Eye (tissue), 1 donor: ENCODE data around the gene CDH11.

Experiments
- DNase-seq: peaks from one replicate; pipeline ENCODE4 v3.0.0-alpha.2; 2015

CDH11 gene

GRCh38 chr16:65021852-65022595 lies 99.8 kb downstream of the CDH11 start:
- DNase-seq = no peak

DNA sequence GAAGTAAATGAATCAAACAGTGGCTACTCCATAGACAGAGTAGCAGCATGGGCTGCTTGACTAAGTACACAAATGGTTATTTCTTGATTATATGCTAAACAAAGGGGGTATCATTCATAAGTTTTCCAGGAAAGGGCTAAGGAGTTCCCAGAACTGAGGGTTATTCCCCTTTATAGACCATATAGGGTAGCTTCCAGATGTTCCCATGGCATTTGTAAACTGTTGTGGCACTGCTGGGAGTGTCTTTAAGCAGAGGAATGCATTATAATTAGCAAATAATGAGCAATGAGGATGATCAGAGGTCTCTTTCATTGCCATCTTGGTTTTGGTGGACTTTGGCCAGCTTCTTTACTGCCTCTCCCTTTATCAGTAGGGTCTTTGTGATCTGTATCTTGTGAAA lies 105.1 kb downstream of the CDH11 start:
- no peak for DNase-seq

DNA sequence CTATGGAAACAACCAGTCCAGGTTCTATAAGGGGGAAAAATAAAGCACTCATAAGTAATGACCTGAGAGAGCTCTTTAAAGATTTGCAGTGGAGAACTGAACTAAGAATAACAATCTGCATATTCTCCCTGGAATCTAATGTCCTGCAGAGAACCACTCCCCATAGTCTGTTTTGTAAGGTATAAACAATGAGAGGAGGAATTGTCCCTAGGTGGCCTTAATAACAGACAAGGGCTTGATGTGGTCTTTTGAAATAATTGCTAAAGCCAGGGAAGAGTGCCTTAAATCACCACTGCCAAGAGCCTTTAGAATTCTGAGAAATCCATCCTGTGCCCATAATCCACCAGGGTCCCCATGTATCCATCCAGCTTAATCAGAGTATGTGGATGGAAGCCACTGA lies 106.3 kb downstream of the CDH11 start:
- no peak for DNase-seq

GRCh38 chr16:65012357-65012756 lies 109.5 kb downstream of the CDH11 start:
- DNase-seq = no peak

- no peak for DNase-seq
Measured at GRCh38 chr16:65010125-65010524, 111.7 kb downstream of the CDH11 start.

GRCh38 chr16:65005696-65006095 lies 116.2 kb downstream of the CDH11 start:
- DNase-seq = no peak

GRCh38 chr16:65004570-65004969 lies 117.3 kb downstream of the CDH11 start:
- DNase-seq = no peak

- no peak for DNase-seq
Measured at GRCh38 chr16:65003621-65004020, 118.2 kb downstream of the CDH11 start.

DNA sequence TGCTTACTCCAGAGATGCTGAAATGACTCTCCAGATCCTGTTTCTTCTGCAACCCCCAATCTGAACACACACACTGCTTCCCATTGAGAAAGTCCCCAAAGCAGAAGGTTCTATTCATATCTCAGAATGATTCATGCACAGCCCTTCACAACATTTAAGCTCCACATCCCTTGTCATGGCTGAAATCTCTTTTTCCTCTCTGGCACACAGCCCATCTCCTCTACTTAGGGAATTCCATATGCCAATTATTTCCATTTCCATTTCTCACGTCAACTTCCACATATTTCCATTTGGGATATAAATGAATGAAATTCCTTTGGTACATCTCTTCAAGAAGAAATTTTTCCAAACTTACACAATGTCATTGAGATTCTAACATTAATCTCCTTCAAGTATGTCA lies 119.6 kb downstream of the CDH11 start:
- DNase-seq = peak; percentile 68

DNA sequence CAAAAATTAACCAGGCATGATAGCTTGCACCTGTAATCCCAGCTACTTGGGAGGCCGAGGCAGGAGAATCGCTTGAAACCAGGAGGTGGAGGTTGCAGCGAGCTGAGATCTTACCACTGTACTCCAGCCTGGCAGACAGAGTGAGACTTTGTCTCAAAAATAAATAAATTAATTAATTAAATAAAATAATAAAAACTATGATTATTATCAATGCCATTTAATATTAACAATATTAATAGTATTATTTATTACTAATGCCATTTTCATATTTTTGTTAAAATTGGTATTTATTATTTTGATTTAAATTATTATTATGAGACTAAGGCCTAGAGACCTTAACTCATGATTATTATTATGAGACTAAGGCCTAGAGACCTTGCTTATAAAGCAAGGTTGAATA lies 121.2 kb downstream of the CDH11 start:
- no peak for DNase-seq

DNA sequence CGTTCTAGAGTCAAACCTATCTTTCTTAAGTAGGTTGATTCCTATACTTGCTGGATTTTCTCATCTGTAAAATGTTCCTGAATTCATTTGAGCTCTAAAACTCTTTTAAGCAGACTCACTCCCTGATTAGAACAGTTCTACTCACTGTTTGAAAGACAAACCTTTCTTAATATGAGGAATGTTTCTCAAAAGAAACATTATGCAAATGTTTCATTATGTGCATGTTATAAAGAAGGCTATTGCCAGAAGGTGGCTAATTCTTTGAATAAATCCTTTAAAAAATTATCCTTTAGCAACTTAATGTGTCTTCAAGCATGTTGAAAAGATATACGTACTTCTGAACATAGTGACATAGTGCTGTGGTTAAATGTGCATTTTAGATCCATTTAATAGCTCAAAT lies 124.1 kb downstream of the CDH11 start:
- DNase-seq = no peak

DNA sequence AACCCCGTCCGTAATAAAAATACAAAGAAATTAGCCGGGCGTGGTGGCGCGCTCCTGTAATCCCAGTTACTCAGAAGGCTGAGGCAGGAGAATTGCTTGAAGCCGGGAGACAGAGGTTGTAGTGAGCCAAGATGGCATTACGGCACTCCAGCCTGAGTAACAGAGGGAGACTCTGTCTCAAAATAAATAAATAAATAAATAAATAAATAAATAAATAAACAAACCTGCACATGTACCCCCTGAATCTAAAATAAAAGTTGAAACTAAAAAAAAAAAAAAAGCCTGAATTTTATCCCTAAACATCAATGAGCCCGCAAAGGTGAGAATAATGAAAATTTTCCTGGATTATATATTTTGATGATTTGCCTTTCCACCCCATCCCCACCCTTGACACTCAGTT lies 124.7 kb downstream of the CDH11 start:
- no peak for DNase-seq

GRCh38 chr16:64996641-64997040 lies 125.2 kb downstream of the CDH11 start:
- DNase-seq = no peak

DNA sequence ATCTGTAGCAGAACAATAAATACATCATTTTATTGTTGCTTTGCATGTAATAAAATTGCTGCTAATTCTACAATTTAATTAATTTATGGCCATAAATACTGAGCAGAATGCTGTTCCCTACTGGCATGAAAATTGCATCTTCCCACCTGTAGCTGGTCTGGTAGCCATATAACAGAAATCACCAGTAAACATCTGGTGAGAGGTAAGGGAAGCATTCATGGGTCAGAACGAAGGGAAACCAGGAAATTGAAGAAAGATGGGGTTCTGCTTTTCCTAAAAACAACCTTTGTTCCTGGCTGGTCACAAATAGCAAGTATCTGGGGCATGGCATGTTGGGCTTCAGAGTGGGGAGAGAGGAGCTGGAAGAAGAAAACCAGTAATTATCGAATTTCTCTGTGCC lies 128.4 kb downstream of the CDH11 start:
- DNase-seq = no peak

- no peak for DNase-seq
Measured at GRCh38 chr16:64991001-64991400, 130.9 kb downstream of the CDH11 start.

GRCh38 chr16:64990101-64990500 lies 131.8 kb downstream of the CDH11 start:
- peak; percentile 74 for DNase-seq

GRCh38 chr16:64989050-64989449 lies 132.8 kb downstream of the CDH11 start:
- no peak for DNase-seq

DNA sequence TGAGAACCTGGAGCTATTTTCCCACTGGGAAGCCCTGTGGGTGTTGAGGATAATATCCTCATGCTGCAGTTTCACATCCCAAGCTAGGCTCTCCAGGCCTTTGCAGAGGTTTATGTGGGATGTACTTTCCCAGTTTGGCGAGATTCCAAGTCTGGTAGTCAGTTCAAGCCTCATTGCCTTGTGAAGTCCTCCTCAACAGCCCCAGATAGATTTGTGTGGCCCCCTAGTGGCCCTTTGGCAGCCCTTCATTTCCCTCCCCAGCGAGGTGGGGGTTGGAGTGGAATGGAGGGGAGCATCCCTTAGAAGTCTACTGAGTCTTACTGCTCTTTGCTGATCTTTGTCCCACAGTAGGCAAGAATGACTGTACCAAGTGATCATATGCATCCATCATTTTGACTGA lies 137.9 kb downstream of the CDH11 start:
- peak; percentile 62 for DNase-seq

- no peak for DNase-seq
Measured at GRCh38 chr16:64983231-64983630, 138.6 kb downstream of the CDH11 start.

- no peak for DNase-seq
Measured at GRCh38 chr16:64982581-64982980, 139.3 kb downstream of the CDH11 start.

DNA sequence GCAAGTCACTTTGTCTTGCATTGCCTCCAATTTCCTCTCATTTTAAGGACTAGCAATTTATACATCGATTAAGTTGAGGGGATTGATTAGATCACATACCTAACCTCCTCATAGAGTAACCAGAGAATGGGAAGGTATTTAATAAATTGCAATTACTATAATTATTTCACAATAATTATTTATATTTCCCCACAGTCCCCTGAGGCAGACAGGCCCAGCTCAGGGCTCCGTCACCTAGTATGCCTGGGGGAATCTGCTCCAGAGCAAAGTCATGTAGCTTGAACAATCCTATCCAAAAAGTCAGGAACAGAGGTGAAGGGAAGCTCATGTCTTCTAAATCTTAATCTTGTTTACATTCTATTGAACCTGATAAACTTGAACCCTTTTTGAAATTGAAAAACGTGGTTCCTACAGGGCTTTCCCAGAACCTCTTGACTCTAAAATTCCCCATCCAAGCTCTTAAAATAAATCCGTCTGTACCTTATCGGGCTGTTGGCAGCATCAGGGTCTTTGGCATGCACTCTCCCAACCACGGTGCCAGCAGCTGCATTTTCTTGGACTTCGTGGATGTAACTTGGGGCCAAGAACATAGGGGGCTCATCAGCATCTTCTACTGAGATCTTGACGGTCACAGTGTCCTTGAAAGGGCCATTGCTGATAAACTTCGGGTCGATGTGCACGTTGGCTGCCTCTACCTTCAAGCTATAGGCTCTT lies 140.1 kb downstream of the CDH11 start:
- DNase-seq = no peak

- no peak for DNase-seq
Measured at GRCh38 chr16:64977206-64977920, 144.5 kb downstream of the CDH11 start.

- no peak for DNase-seq
Measured at GRCh38 chr16:64975821-64976220, 146.0 kb downstream of the CDH11 start.

DNA sequence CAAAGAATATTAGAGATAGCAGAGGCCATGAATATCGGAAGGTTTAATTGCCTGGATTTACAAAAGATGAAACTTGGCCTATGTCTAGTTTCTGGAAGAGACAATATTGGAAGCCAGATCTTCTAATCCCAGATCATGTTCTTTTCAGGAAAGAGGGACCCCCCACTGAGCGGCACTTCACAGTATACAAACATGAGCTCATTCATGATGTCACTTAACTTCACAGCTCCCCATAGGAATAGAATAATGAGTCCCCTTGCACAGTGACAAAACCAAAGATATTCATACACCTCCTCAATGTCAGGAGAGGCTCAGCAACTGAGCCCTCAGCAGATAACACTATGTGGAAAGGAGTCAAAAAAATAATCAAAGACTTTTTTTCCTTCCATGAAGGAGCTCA lies 147.5 kb downstream of the CDH11 start:
- peak; percentile 37 for DNase-seq
